Measurements from ENCODE around the gene TMEM161A. TPM values are rescaled to one million over a fixed set of nuclear protein-coding genes. Genes with fewer than 3 reads are reported as not detected.
"Not testable (repeated sequence)": the region's sequence is repeated elsewhere in the genome, so short reads cannot be mapped to it uniquely, and the experiment has no call there.

TMEM161A gene
- total RNA-seq, 2 experiments from 2014 or later, result 18.9 TPM

- no peak overlapping the region for H3K27ac Mint-ChIP-seq
- DNase-seq, result no peak
- H3K4me3 Mint-ChIP-seq, result no peak overlapping the region
- H3K27me3 Mint-ChIP-seq, result no peaks in the 10 kb centered on the region
- H3K9me3 Mint-ChIP-seq, result no peaks in the 10 kb centered on the region
- H3K4me1 Mint-ChIP-seq, result no peaks in the 10 kb centered on the region
- H3K36me3 Mint-ChIP-seq (ENCODE audit: low read depth), result no peaks in the 10 kb centered on the region
- POLR2A ChIA-PET, result no interaction called here
- CTCF ChIA-PET, result no interaction called here
Measured at GRCh38 chr19:19110410-19111135, 27.7 kb downstream of the TMEM161A start.

- no peak for DNase-seq
- H3K36me3 Mint-ChIP-seq (ENCODE audit: low read depth), result no peaks in the 10 kb centered on the region
- H3K4me1 Mint-ChIP-seq, result no peaks in the 10 kb centered on the region
- H3K27me3 Mint-ChIP-seq, result no peaks in the 10 kb centered on the region
- H3K27ac Mint-ChIP-seq, result no peak overlapping the region
- no peaks in the 10 kb centered on the region for H3K9me3 Mint-ChIP-seq
- ChIA-PET CTCF (interaction anchor here (1.0 kb wide), 1 partner anchor 13 kb away, joined by 5 read pairs; no protein-coding TSS in a partner anchor), POLR2A (no interaction called here)
- no peak overlapping the region for H3K4me3 Mint-ChIP-seq
Measured at GRCh38 chr19:19109601-19110000, 28.7 kb downstream of the TMEM161A start.

GRCh38 chr19:19107654-19108053, 30.6 kb downstream of the TMEM161A start:
- Mint-ChIP-seq H3K9me3 (no peaks in the 10 kb centered on the region), H3K27ac (no peak overlapping the region), H3K4me3 (no peak overlapping the region), H3K36me3 (ENCODE audit: low read depth) (no peaks in the 10 kb centered on the region), H3K4me1 (no peaks in the 10 kb centered on the region), H3K27me3 (no peaks in the 10 kb centered on the region)
- DNase-seq, result no peak
- POLR2A ChIA-PET, result no interaction called here
- CTCF ChIA-PET, result no interaction called here

- H3K36me3 Mint-ChIP-seq (ENCODE audit: low read depth); DNase-seq; POLR2A ChIA-PET; CTCF ChIA-PET; H3K27ac Mint-ChIP-seq; H3K9me3 Mint-ChIP-seq; H3K4me1 Mint-ChIP-seq; H3K27me3 Mint-ChIP-seq; H3K4me3 Mint-ChIP-seq: not testable (repeated sequence)
Measured at GRCh38 chr19:19106938-19107337, 31.3 kb downstream of the TMEM161A start.

GRCh38 chr19:19106056-19106551, 32.2 kb downstream of the TMEM161A start:
- H3K27me3 Mint-ChIP-seq, result no peaks in the 10 kb centered on the region
- no peaks in the 10 kb centered on the region for H3K4me1 Mint-ChIP-seq

GRCh38 chr19:19105365-19106055, 32.8 kb downstream of the TMEM161A start:
- CTCF ChIA-PET, result no interaction called here

More at GRCh38 chr19:19106056-19106551, 32.2 kb downstream of the TMEM161A start:
- H3K9me3 Mint-ChIP-seq, result no peaks in the 10 kb centered on the region
- DNase-seq, result no peak
- no peaks in the 10 kb centered on the region for H3K36me3 Mint-ChIP-seq (ENCODE audit: low read depth)
- CTCF ChIA-PET, result no interaction called here
- POLR2A ChIA-PET, result no interaction called here
- H3K4me3 Mint-ChIP-seq, result no peak overlapping the region
- H3K27ac Mint-ChIP-seq, result no peak overlapping the region

GRCh38 chr19:19103167-19103566, 35.1 kb downstream of the TMEM161A start:
- CTCF ChIA-PET, result no interaction called here
- POLR2A ChIA-PET, result no interaction called here
- H3K4me1 Mint-ChIP-seq, result no peaks in the 10 kb centered on the region
- no peak for DNase-seq
- no peaks in the 10 kb centered on the region for H3K9me3 Mint-ChIP-seq
- no peaks in the 10 kb centered on the region for H3K36me3 Mint-ChIP-seq (ENCODE audit: low read depth)
- no peak overlapping the region for H3K4me3 Mint-ChIP-seq
- H3K27me3 Mint-ChIP-seq, result no peaks in the 10 kb centered on the region
- H3K27ac Mint-ChIP-seq, result no peak overlapping the region

More at GRCh38 chr19:19105365-19106055, 32.8 kb downstream of the TMEM161A start:
- Mint-ChIP-seq H3K27me3 (no peaks in the 10 kb centered on the region), H3K27ac (no peak overlapping the region), H3K36me3 (ENCODE audit: low read depth) (no peaks in the 10 kb centered on the region), H3K9me3 (no peaks in the 10 kb centered on the region), H3K4me3 (no peak overlapping the region), H3K4me1 (no peaks in the 10 kb centered on the region)
- POLR2A ChIA-PET, result no interaction called here
- DNase-seq, result no peak

- H3K27me3 Mint-ChIP-seq; H3K4me1 Mint-ChIP-seq; H3K27ac Mint-ChIP-seq; POLR2A ChIA-PET; DNase-seq; H3K4me3 Mint-ChIP-seq; H3K9me3 Mint-ChIP-seq; H3K36me3 Mint-ChIP-seq (ENCODE audit: low read depth): not testable (repeated sequence)
- CTCF ChIA-PET, result interaction anchor here (1.3 kb wide), 1 partner anchor 13 kb away, joined by 5 read pairs; no protein-coding TSS in a partner anchor
Measured at GRCh38 chr19:19102566-19102965, 35.7 kb downstream of the TMEM161A start.

GRCh38 chr19:19101540-19101939, 36.7 kb downstream of the TMEM161A start:
- ChIA-PET POLR2A (no interaction called here), CTCF (interaction anchor here (1.3 kb wide), 1 partner anchor 14 kb away, joined by 5 read pairs; no protein-coding TSS in a partner anchor)
- no peak for DNase-seq
- Mint-ChIP-seq H3K4me3 (no peak overlapping the region), H3K9me3 (no peaks in the 10 kb centered on the region), H3K36me3 (ENCODE audit: low read depth) (peaks cover 6% of the 10 kb centered on the region), H3K27me3 (no peaks in the 10 kb centered on the region), H3K27ac (no peak overlapping the region), H3K4me1 (no peaks in the 10 kb centered on the region)

- POLR2A ChIA-PET, result interaction anchor here (0.5 to 1.0 kb wide), 2 partner anchors 21 to 119 kb away, joined by 3 to 4 read pairs; no protein-coding TSS in a partner anchor
- H3K9me3 Mint-ChIP-seq, result no peaks in the 10 kb centered on the region
- no peaks in the 10 kb centered on the region for H3K27me3 Mint-ChIP-seq
- DNase-seq, result no peak
- no peaks in the 10 kb centered on the region for H3K4me1 Mint-ChIP-seq
- no peak overlapping the region for H3K27ac Mint-ChIP-seq
- CTCF ChIA-PET, result no interaction called here
- peaks cover 6% of the 10 kb centered on the region for H3K36me3 Mint-ChIP-seq (ENCODE audit: low read depth)
- H3K4me3 Mint-ChIP-seq, result no peak overlapping the region
Measured at GRCh38 chr19:19098703-19099632, 39.3 kb downstream of the TMEM161A start.

- no peak for DNase-seq
- POLR2A ChIA-PET, result interaction anchor here (0.5 kb wide), 1 partner anchor 118 kb away, joined by 4 read pairs; no protein-coding TSS in a partner anchor
- peaks cover 6% of the 10 kb centered on the region for H3K36me3 Mint-ChIP-seq (ENCODE audit: low read depth)
- no peak overlapping the region for H3K27ac Mint-ChIP-seq
- H3K4me3 Mint-ChIP-seq, result no peak overlapping the region
- H3K9me3 Mint-ChIP-seq, result no peaks in the 10 kb centered on the region
- no peaks in the 10 kb centered on the region for H3K27me3 Mint-ChIP-seq
- no peaks in the 10 kb centered on the region for H3K4me1 Mint-ChIP-seq
- CTCF ChIA-PET, result no interaction called here
Measured at GRCh38 chr19:19098084-19098702, 40.1 kb downstream of the TMEM161A start.

- H3K27ac Mint-ChIP-seq, result no peak overlapping the region
- POLR2A ChIA-PET, result no interaction called here
- no peaks in the 10 kb centered on the region for H3K4me1 Mint-ChIP-seq
- peaks cover 6% of the 10 kb centered on the region for H3K36me3 Mint-ChIP-seq (ENCODE audit: low read depth)
- no peak overlapping the region for H3K4me3 Mint-ChIP-seq
- no peaks in the 10 kb centered on the region for H3K27me3 Mint-ChIP-seq
- no peak for DNase-seq
- CTCF ChIA-PET, result no interaction called here
- H3K9me3 Mint-ChIP-seq, result no peaks in the 10 kb centered on the region
Measured at GRCh38 chr19:19096641-19097627, 41.3 kb downstream of the TMEM161A start.

Measured in activated CD4-positive, alpha-beta memory T cell treated with anti-CD3 and anti-CD28 coated beads, Interleukin-2, amount 10 ng/mL, durations not matched to agents 7 days and 5 days (primary cell).